ENCODE measurements around the gene FZD4. TPM values are rescaled to one million over a fixed set of nuclear protein-coding genes. Genes with fewer than 3 reads are reported as not detected.
"Not testable (repeated sequence)": the region's sequence is repeated elsewhere in the genome, so short reads cannot be mapped to it uniquely, and the experiment has no call there.

Gene FZD4
- 26.5 TPM for total RNA-seq
- long read RNA-seq, full-length matches to known transcripts = 7 of 21 reads
- long read RNA-seq, partial matches to known transcripts = 0 of 21 reads
- long read RNA-seq, other reads (novel, unspliced or antisense) = 14 of 21 reads

DNA sequence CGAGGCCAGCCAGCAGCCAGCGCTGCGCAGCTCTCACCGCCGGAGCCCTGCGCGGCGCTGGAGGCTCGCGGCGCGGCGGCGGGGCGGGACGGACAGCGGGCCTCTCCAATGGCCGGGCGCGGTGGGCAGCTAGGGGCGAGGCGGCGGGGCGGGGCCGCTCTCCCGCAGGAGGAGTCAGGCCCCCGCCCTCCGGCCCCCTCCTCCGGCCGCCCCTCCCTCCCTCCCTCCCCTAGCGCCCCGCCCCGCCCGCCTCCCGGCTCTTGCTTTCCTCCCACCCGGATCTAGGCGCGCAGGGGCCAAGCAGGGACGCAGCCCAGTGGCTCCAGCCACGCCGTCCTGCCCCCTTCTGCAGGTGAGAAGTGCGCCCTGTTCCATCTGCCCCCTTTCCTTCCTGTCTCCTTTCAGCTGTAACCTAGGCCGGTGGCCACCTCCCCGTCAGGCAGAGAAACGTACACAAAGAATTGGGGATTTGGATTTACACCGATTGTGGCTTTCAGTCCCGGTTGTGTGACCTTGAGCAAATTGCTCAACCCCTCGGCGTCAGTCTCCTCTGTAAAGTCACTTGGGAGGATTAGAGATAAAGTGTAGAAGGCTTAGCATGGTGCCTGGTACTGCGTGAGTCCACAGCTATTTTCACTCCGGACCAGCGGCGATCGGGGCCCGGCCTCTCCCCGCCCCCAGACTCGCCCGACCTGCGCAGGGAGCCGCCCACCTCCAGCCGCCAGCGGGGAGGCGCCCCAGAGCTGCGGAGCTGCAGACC lies at the start of gene FZD4:
TSS of gene FZD4 (minus strand) at position 35 of the 760 bp plus-strand sequence. CDS start 310 bp downstream, outside the sequence.
- Histone ChIP-seq H3K9me3 (replicated peaks) (no peaks in the 10 kb centered on the region), H3K27ac (replicated peaks) (peak within 1 kb of the TSS; percentile 97), H3K27me3 (ENCODE audit: low read depth) (no peaks in the 10 kb centered on the region), H3K36me3 (peaks cover 17% of the 10 kb centered on the region), H3K4me3 (peak within 1 kb of the TSS; percentile 100), H3K4me1 (peaks cover 79% of the 10 kb centered on the region)
- TF ChIP-seq, protein P1, sequence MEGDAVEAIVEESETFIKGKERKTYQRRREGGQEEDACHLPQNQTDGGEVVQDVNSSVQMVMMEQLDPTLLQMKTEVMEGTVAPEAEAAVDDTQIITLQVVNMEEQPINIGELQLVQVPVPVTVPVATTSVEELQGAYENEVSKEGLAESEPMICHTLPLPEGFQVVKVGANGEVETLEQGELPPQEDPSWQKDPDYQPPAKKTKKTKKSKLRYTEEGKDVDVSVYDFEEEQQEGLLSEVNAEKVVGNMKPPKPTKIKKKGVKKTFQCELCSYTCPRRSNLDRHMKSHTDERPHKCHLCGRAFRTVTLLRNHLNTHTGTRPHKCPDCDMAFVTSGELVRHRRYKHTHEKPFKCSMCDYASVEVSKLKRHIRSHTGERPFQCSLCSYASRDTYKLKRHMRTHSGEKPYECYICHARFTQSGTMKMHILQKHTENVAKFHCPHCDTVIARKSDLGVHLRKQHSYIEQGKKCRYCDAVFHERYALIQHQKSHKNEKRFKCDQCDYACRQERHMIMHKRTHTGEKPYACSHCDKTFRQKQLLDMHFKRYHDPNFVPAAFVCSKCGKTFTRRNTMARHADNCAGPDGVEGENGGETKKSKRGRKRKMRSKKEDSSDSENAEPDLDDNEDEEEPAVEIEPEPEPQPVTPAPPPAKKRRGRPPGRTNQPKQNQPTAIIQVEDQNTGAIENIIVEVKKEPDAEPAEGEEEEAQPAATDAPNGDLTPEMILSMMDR (IDR thresholded peaks at IDR 0.05; ENCODE audit: borderline replicate concordance) = peak; percentile 61
- peak; percentile 94 for DNase-seq
- intact Hi-C loops (cut with micrococcal nuclease) = no loop called here

- intact Hi-C loops (cut with micrococcal nuclease) = not testable (repeated sequence)
Observed at GRCh38 chr11:87004281-87004680, 49.1 kb upstream of the FZD4 start.

GRCh38 chr11:87002918-87003317 lies 47.7 kb upstream of the FZD4 start:
- Histone ChIP-seq H3K27me3 (ENCODE audit: low read depth) (no peaks in the 10 kb centered on the region), H3K36me3 (no peaks in the 10 kb centered on the region), H3K27ac (replicated peaks) (no peak overlapping the region), H3K9me3 (replicated peaks) (no peaks in the 10 kb centered on the region), H3K4me1 (peaks cover 19% of the 10 kb centered on the region), H3K4me3 (no peak overlapping the region)
- DNase-seq = no peak
- TF ChIP-seq, protein P1 (IDR thresholded peaks at IDR 0.05; ENCODE audit: borderline replicate concordance) = no peak
- intact Hi-C loops (cut with micrococcal nuclease) = no loop called here

More at GRCh38 chr11:87004281-87004680, 49.1 kb upstream of the FZD4 start:
- H3K27ac ChIP-seq (replicated peaks); H3K9me3 ChIP-seq (replicated peaks); H3K36me3 ChIP-seq; H3K27me3 ChIP-seq (ENCODE audit: low read depth); H3K4me3 ChIP-seq; DNase-seq: not testable (repeated sequence)
- peaks cover 19% of the 10 kb centered on the region for H3K4me1 ChIP-seq

- H3K4me1 ChIP-seq = peaks cover 15% of the 10 kb centered on the region
- H3K9me3 ChIP-seq (replicated peaks) = no peaks in the 10 kb centered on the region
- no peaks in the 10 kb centered on the region for H3K36me3 ChIP-seq
- TF ChIP-seq, protein P1 (IDR thresholded peaks at IDR 0.05; ENCODE audit: borderline replicate concordance) = no peak
- DNase-seq = no peak
- intact Hi-C loops (cut with micrococcal nuclease) = no loop called here
- H3K27me3 ChIP-seq (ENCODE audit: low read depth) = no peaks in the 10 kb centered on the region
- no peak overlapping the region for H3K4me3 ChIP-seq
- peak overlapping the region; percentile 60 for H3K27ac ChIP-seq (replicated peaks)
Observed at GRCh38 chr11:86999859-87000753, 44.9 kb upstream of the FZD4 start.

DNA sequence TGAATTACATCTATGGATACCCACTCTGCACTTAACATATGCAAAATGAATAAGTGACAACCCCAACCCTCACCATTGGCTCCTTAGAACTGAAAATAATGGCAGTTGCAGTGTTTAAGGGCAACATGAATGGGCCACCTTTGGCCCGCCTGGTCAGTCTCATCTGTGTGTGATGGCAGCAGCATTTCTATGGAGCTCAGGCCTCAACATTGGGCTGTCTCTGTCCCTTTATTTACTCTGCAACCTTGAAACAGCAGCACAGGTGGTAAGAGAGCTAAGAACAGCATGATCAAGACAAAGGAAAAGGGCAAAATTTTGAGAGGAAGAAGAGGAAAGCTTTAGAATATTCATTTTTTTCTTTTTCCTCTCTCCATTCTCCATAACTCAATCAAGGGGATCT lies 44.2 kb upstream of the FZD4 start:
- Histone ChIP-seq H3K27ac (replicated peaks) (peak overlapping the region; percentile 60), H3K4me1 (peaks cover 15% of the 10 kb centered on the region), H3K36me3 (no peaks in the 10 kb centered on the region), H3K9me3 (replicated peaks) (no peaks in the 10 kb centered on the region), H3K27me3 (ENCODE audit: low read depth) (no peaks in the 10 kb centered on the region), H3K4me3 (no peak overlapping the region)
- TF ChIP-seq, protein P1 (IDR thresholded peaks at IDR 0.05; ENCODE audit: borderline replicate concordance) = no peak
- DNase-seq = no peak
- intact Hi-C loops (cut with micrococcal nuclease) = no loop called here

All from left ventricle myocardium inferior (tissue), 1 donor.